Measurements from ENCODE around the gene VCL.

DNA sequence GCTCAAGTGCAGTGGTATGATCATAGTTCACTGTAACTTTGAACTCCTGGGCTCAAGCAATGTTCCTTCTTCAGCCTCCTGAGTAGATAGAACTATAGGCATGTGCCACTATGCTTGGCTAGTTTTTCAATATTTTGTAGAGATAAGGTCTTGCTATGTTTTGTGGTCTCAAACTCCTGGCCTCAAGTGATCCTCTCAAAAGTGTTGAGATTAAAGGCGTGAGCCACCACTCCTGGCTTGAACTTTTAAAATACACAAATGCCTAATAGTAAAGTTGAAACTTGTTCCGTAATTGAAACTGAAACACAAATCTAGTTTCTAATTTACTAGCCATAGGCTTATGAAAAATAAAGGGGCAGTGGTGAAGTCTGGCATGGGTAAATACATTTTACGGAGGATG lies 87.0 kb downstream of the VCL start:
- no peak for TF ChIP-seq CTCF (IDR thresholded peaks at IDR 0.05)
- TF ChIP-seq POLR2AphosphoS5 (IDR thresholded peaks at IDR 0.05; ENCODE audit: insufficient read depth in 1 of 2, low read depth in 1 of 2) = no peak

All from vagina (tissue), 2 donors.